ENCODE results near the gene ATP10A. TPM values are rescaled to one million over a fixed set of nuclear protein-coding genes. Genes with fewer than 3 reads are reported as not detected.

Gene ATP10A
- total RNA-seq, 1 donor from 2014 or later, result 1.2 TPM

- DNase-seq (no peak), ATAC-seq (no peak)
- intact Hi-C loops (cut with micrococcal nuclease), result no loop called here
These were observed 126.7 kb downstream of the ATP10A start for GRCh38 chr15:25736461-25736860.

GRCh38 chr15:25735550-25736384 is 127.4 kb downstream of the ATP10A start:
- no peak for ATAC-seq
- intact Hi-C loops (cut with micrococcal nuclease), result no loop called here

GRCh38 chr15:25734680-25735355 is 128.3 kb downstream of the ATP10A start:
- no peak for ATAC-seq
- DNase-seq, result no peak
- intact Hi-C loops (cut with micrococcal nuclease), result no loop called here

More at GRCh38 chr15:25735550-25736384, 127.4 kb downstream of the ATP10A start:
- no peak for DNase-seq

- intact Hi-C loops (cut with micrococcal nuclease), result no loop called here
These were observed 129.1 kb downstream of the ATP10A start for GRCh38 chr15:25733856-25734679.

GRCh38 chr15:25733036-25733855 is 129.9 kb downstream of the ATP10A start:
- intact Hi-C loops (cut with micrococcal nuclease), result no loop called here
- ATAC-seq (no peak), DNase-seq (no peak)

More at GRCh38 chr15:25733856-25734679, 129.1 kb downstream of the ATP10A start:
- ATAC-seq, result no peak
- DNase-seq, result no peak

- intact Hi-C loops (cut with micrococcal nuclease), result no loop called here
- ATAC-seq (no peak), DNase-seq (no peak)
These were observed 130.9 kb downstream of the ATP10A start for GRCh38 chr15:25732191-25732590.

GRCh38 chr15:25731411-25731810 is 131.7 kb downstream of the ATP10A start:
- DNase-seq (no peak), ATAC-seq (no peak)
- intact Hi-C loops (cut with micrococcal nuclease), result no loop called here

- ATAC-seq (no peak), DNase-seq (no peak)
- intact Hi-C loops (cut with micrococcal nuclease), result no loop called here
These were observed 132.2 kb downstream of the ATP10A start for GRCh38 chr15:25730918-25731317.

- intact Hi-C loops (cut with micrococcal nuclease), result no loop called here
- ATAC-seq (no peak), DNase-seq (no peak)
These were observed 134.3 kb downstream of the ATP10A start for GRCh38 chr15:25728816-25729215.

- DNase-seq (no peak), ATAC-seq (no peak)
- intact Hi-C loops (cut with micrococcal nuclease), result no loop called here
These were observed 135.1 kb downstream of the ATP10A start for GRCh38 chr15:25727867-25728600.

GRCh38 chr15:25727116-25727515 is 136.0 kb downstream of the ATP10A start:
- ATAC-seq (no peak), DNase-seq (no peak)
- intact Hi-C loops (cut with micrococcal nuclease), result no loop called here

GRCh38 chr15:25725758-25726157 is 137.4 kb downstream of the ATP10A start:
- ATAC-seq (no peak), DNase-seq (no peak)
- intact Hi-C loops (cut with micrococcal nuclease), result no loop called here

GRCh38 chr15:25724899-25725298 is 138.2 kb downstream of the ATP10A start:
- DNase-seq, result no peak
- ATAC-seq, result no peak
- intact Hi-C loops (cut with micrococcal nuclease), result no loop called here

- no peak for DNase-seq
- no peak for ATAC-seq
- intact Hi-C loops (cut with micrococcal nuclease), result no loop called here
These were observed 141.5 kb downstream of the ATP10A start for GRCh38 chr15:25721605-25721955.

GRCh38 chr15:25719101-25719985 is 143.8 kb downstream of the ATP10A start:
- intact Hi-C loops (cut with micrococcal nuclease), result no loop called here
- no peak for ATAC-seq
- no peak for DNase-seq

- intact Hi-C loops (cut with micrococcal nuclease), result no loop called here
- ATAC-seq (no peak), DNase-seq (no peak)
These were observed 144.5 kb downstream of the ATP10A start for GRCh38 chr15:25718597-25718996.

GRCh38 chr15:25718169-25718536 is 145.0 kb downstream of the ATP10A start:
- ATAC-seq, result no peak
- DNase-seq, result no peak
- intact Hi-C loops (cut with micrococcal nuclease), result no loop called here
